ENCODE measurements around the gene DENND5B. TPM values are rescaled to one million over a fixed set of nuclear protein-coding genes. Genes with fewer than 3 reads are reported as not detected.

The DENND5B gene
- total and polyA plus RNA-seq, 10 of the 15 experiments (the other 5 are each of a cell fraction or from before 2014, with no cell fraction given) = 0.39 to 32.5 (median 20.6) TPM

GRCh38 chr12:31508436-31509150, 82.3 kb downstream of the DENND5B start (continued):
- TF ChIP-seq FOXK2 (IDR thresholded peaks at IDR 0.05) (no peak), CHD1 (IDR thresholded peaks at IDR 0.05; ENCODE audit: low read depth, low read length) (no peak), MEF2A (IDR thresholded peaks at IDR 0.05; ENCODE audit: insufficient read depth, low read depth, low read length) (no peak)

- H3K9me3 ChIP-seq (replicated peaks; ENCODE audit: control insufficient read depth, insufficient read depth, low read length) = peaks cover 5% of the 10 kb centered on the region; the same call in 2 of the 3 replicates
- H3K4me2 ChIP-seq (ENCODE audit: control insufficient read depth, insufficient read depth) = no peak overlapping the region
- SMC1A ChIA-PET (ENCODE audit: uncharacterized antibody, unreplicated experiment) = interaction anchor here (0.6 kb wide), 1 partner anchor 145 kb away, joined by 3 read pairs; no protein-coding TSS in a partner anchor
- RAD21 ChIA-PET (ENCODE audit: unreplicated experiment) = no interaction called here
- H3K27ac ChIP-seq (ENCODE audit: control insufficient read depth, insufficient read depth) = no peak overlapping the region
- no peak overlapping the region for H3K4me3 ChIP-seq
- POLR2A ChIA-PET = no interaction called here
- no peak for ATAC-seq
- no peak for DNase-seq (ENCODE audit: low read depth, low spot score)
- in situ Hi-C loops (cut with MboI) = no loop called here
- TF ChIP-seq MTA3 (IDR thresholded peaks at IDR 0.05; ENCODE audit: borderline replicate concordance, low read length) = no peak
- TF ChIP-seq SRF (IDR thresholded peaks at IDR 0.05; ENCODE audit: low read depth in 2 of 2, low read length in 2 of 2) = no peak
- TF ChIP-seq KDM1A (IDR thresholded peaks at IDR 0.05; ENCODE audit: borderline replicate concordance) = no peak
- TF ChIP-seq ZNF207 (IDR thresholded peaks at IDR 0.05; ENCODE audit: borderline replicate concordance) = no peak
- no peak for TF ChIP-seq EGR1 (IDR thresholded peaks at IDR 0.05; ENCODE audit: borderline replicate concordance in 1 of 2, low read depth in 2 of 2, low read length in 2 of 2)
- no peak for TF ChIP-seq POU2F2 (IDR thresholded peaks at IDR 0.05; ENCODE audit: borderline replicate concordance, low read depth, low read length)
- no peak for TF ChIP-seq BCLAF1 (IDR thresholded peaks at IDR 0.05)
- TF ChIP-seq STAT3 (IDR thresholded peaks at IDR 0.05; ENCODE audit: low read depth, low read length) = no peak
- TF ChIP-seq RUNX3 (IDR thresholded peaks at IDR 0.05; ENCODE audit: low read length) = no peak
- no peak for TF ChIP-seq GATAD2B (conservative IDR thresholded peaks at IDR 0.05; ENCODE audit: low read depth)
- TF ChIP-seq, protein P1, sequence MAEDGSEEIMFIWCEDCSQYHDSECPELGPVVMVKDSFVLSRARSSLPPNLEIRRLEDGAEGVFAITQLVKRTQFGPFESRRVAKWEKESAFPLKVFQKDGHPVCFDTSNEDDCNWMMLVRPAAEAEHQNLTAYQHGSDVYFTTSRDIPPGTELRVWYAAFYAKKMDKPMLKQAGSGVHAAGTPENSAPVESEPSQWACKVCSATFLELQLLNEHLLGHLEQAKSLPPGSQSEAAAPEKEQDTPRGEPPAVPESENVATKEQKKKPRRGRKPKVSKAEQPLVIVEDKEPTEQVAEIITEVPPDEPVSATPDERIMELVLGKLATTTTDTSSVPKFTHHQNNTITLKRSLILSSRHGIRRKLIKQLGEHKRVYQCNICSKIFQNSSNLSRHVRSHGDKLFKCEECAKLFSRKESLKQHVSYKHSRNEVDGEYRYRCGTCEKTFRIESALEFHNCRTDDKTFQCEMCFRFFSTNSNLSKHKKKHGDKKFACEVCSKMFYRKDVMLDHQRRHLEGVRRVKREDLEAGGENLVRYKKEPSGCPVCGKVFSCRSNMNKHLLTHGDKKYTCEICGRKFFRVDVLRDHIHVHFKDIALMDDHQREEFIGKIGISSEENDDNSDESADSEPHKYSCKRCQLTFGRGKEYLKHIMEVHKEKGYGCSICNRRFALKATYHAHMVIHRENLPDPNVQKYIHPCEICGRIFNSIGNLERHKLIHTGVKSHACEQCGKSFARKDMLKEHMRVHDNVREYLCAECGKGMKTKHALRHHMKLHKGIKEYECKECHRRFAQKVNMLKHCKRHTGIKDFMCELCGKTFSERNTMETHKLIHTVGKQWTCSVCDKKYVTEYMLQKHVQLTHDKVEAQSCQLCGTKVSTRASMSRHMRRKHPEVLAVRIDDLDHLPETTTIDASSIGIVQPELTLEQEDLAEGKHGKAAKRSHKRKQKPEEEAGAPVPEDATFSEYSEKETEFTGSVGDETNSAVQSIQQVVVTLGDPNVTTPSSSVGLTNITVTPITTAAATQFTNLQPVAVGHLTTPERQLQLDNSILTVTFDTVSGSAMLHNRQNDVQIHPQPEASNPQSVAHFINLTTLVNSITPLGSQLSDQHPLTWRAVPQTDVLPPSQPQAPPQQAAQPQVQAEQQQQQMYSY (CRISPR knock-in tag; IDR thresholded peaks at IDR 0.05) = no peak
- no peak for TF ChIP-seq ZNF217 (IDR thresholded peaks at IDR 0.05)
- no peak for TF ChIP-seq CEBPB (IDR thresholded peaks at IDR 0.05; ENCODE audit: borderline replicate concordance in 1 of 2, low read depth in 2 of 2, low read length in 2 of 2)
- no peaks in the 10 kb centered on the region for H3K36me3 ChIP-seq (ENCODE audit: control insufficient read depth in 2 of 2, insufficient read depth in 2 of 2, low read length in 1 of 2)
- H3K9ac ChIP-seq (ENCODE audit: control insufficient read depth, insufficient read depth, low read length) = no peak overlapping the region
- H3K4me1 ChIP-seq (ENCODE audit: control insufficient read depth, insufficient read depth, low read length) = no peaks in the 10 kb centered on the region
- H4K20me1 ChIP-seq (ENCODE audit: control insufficient read depth, insufficient read depth) = peaks cover 3% of the 10 kb centered on the region; the same call in 1 of the 2 replicates
- 95% methylated on average over 1 of the region's 1 CpG for WGBS (ENCODE audit: insufficient coverage, insufficient replicate concordance, low lambda C conversion rate, missing lambda C conversion rate)
- H3K27me3 ChIP-seq (replicated peaks in 1 of 2; ENCODE audit: control insufficient read depth in 2 of 2, insufficient read depth in 2 of 2, low read length in 1 of 2) = no peaks in the 10 kb centered on the region
- H3K79me2 ChIP-seq (ENCODE audit: control insufficient read depth, insufficient read depth, low read length) = peaks cover 20% of the 10 kb centered on the region
- BruUV-seq (replicated peaks) = no TSS peak
- CTCF ChIA-PET = interaction anchor here (1.0 kb wide), 1 partner anchor 13 kb away, joined by 3 read pairs; no protein-coding TSS in a partner anchor
- no peak overlapping the region for H2AFZ ChIP-seq (ENCODE audit: control insufficient read depth, low read depth, low read length)
- intact Hi-C loops (cut with micrococcal nuclease; ENCODE audit: unreplicated experiment) = no loop called here
- no peak for FAIRE-seq
These were observed 83.0 kb downstream of the DENND5B start for GRCh38 chr12:31507966-31508365.

All from GM12878 (cell line).